SK-N-MC (cell line): ENCODE measurements around the gene BID.

Source experiments
- EZH2 ChIP-seq: fragments of 200-600 bp; sonication (generic); IDR thresholded peaks from one replicate; pipeline ENCODE4 v1.6.1; 2017; ENCODE audit warnings: antibody characterized with exemption
- FOXP2 ChIP-seq: optimal IDR thresholded peaks from 2 replicates; pipeline ENCODE3; 2011; ENCODE audit warnings: mild to moderate bottlenecking, moderate library complexity; ENCODE audit not compliant: insufficient read depth; ENCODE audit errors: extremely low read length, control extremely low read depth
- POLR2AphosphoS5 ChIP-seq: IDR thresholded peaks from 2 replicates; pipeline ENCODE4 v1.6.1; 2012; ENCODE audit warnings: mild to moderate bottlenecking, low read depth, low read length, borderline replicate concordance

GRCh38 chr22:17816649-17817048 lies 42.4 kb upstream of the BID start:
- TF ChIP-seq EZH2, result no peak
- TF ChIP-seq FOXP2, result no peak
- no peak for TF ChIP-seq POLR2AphosphoS5
